HG03064 (cell line): ENCODE measurements around the gene CMTR2.

Source experiments
- ATAC-seq: cut with Tn5 transposase; IDR thresholded peaks from one replicate; pipeline ENCODE4 v1.9.1; 2021; ENCODE audit warnings: low read depth; ENCODE audit not compliant: unreplicated experiment

The CMTR2 gene

GRCh38 chr16:71276589-71277334, 12.4 kb downstream of the CMTR2 start:
- ATAC-seq, result no peak

- no peak for ATAC-seq
Observed at GRCh38 chr16:71273384-71273783, 15.8 kb downstream of the CMTR2 start.

- ATAC-seq, result no peak
Observed at GRCh38 chr16:71264299-71264698, 24.9 kb downstream of the CMTR2 start.

GRCh38 chr16:71263582-71263981, 25.6 kb downstream of the CMTR2 start:
- no peak for ATAC-seq

DNA sequence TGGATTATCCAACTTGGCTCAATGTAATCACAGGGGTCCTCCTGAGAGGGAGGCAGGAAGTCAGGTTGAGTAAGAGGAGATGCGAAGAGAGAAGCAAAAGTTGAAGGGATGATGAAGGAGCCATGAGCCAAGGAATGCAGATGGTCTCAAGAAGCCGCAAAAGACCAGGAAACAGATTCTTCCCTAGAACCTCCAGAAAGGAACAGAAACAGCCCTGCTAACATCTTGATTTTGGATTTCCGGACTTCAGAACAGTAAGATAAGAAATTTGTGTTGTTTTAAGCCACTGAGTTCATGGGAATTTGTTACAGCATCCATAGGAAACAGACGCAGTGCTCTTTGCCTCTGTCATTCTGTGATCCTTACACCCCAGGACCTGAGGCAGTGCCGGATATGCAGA, 26.8 kb downstream of the CMTR2 start:
- ATAC-seq, result no peak

- no peak for ATAC-seq
Observed at GRCh38 chr16:71260995-71261394, 28.2 kb downstream of the CMTR2 start.

GRCh38 chr16:71259086-71259485, 30.1 kb downstream of the CMTR2 start:
- no peak for ATAC-seq

GRCh38 chr16:71258372-71258771, 30.8 kb downstream of the CMTR2 start:
- ATAC-seq, result no peak

- no peak for ATAC-seq
Observed at GRCh38 chr16:71257768-71258167, 31.4 kb downstream of the CMTR2 start.

- no peak for ATAC-seq
Observed at GRCh38 chr16:71255721-71256120, 33.5 kb downstream of the CMTR2 start.

DNA sequence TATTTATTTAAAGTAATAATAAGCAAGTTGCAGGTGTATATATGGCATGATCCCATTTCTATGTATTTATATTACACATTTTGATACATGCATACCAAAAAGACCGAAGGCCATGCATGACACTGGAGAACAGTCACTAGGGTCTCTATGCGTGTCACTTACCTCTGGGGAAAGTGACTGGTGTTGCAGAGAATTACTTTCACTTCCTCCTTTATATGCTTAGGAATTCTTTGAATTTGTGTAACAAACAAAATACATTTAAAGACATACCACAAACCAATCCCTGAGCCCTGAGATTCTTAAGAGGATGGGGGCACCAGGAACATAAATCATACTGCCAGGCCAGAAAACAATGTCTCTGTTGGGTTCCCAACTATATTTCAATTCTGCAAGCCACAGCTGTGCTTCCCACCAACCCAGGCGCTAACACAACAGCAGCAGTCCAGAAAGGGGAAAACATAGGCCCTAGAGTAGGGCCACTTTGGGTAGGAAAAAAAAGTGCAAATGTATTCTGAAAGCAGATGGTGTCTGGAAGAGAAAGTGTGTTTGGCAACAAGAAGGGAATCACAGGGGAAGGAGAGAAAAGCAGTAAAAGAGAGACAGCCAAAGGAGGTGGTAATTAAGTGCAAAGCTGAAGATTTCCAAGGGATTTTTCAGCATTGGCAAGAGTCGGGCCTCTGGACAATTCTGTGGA, 34.2 kb downstream of the CMTR2 start:
- no peak for ATAC-seq

DNA sequence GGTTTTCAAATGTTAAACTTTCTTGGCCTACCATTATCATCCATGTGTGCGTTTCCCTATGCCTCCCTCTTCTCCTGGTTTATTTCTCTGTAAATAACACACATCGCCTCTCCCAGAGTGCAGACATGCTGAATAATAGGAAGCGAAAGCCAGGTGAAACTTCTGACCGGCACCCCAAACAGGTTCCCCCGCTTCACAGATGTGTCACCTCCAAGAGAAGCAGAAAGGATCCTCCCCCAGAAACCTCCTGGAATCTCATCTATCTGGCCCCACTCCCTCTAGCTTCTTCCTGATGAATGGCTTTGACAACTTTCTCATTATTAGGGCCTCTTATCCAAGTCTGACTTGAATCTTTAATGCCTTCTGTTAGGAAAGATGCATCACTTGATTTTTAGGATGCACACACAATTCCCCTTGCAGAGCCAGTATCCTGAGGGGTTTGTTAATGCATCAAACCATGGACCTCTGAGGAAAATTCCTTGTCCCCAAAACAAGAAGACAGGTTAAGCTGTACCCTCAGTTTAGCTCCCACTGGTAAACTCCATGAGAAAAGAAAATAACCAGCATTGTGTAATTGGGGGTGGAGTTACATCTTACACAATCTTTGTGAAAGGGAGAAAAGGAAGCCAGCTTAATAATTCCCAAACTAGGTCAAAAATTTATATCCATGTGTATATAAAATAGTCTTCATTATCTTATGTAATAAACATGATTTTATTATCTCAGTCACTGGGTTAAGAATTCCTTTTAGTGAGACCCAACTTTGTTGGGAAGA, 38.6 kb downstream of the CMTR2 start:
- no peak for ATAC-seq

GRCh38 chr16:71249399-71249798, 39.8 kb downstream of the CMTR2 start:
- no peak for ATAC-seq

- ATAC-seq, result no peak
Observed at GRCh38 chr16:71247478-71247877, 41.7 kb downstream of the CMTR2 start.

DNA sequence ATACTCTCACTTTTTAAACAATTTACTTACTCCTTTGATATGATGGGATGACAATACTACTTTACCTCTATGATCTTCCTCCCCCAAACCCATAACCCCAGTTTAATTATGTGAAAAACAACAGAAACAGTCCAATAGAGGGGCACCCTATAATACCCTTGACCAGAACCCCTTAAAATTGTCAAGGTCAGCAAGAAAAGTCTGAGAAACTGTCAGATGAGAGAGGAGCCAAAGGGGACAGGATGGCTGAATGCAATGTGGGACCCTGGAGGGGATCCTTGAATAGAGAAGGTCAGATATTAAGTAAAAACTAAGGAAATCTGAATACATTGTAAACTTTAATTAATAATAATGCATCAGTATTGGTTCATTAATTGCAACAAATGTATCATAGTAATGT, 42.9 kb downstream of the CMTR2 start:
- no peak for ATAC-seq

GRCh38 chr16:71244521-71244920, 44.7 kb downstream of the CMTR2 start:
- no peak for ATAC-seq

DNA sequence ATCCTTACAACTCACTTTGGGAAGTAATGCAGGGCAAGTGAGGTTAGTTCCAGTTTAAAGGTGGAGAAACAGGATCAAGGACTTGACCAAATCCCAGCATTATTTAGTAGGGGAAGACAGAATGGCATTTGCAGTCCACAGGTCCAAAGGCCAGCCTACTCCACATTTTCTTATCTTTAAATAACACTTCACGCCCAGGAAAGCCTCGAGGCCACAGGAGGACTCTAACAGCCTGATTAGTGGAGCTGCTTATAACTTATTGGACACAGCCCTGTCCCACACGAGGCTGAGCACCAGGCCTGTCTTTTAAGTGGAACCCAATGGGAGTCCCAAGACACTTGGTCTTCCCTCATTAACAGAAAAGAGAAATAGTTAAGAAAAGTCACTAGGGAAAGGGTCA, 46.6 kb downstream of the CMTR2 start:
- no peak for ATAC-seq

- ATAC-seq, result no peak
Observed at GRCh38 chr16:71242036-71242435, 47.2 kb downstream of the CMTR2 start.
